Lower lobe of right lung (tissue), 2 donors: Measurements from ENCODE around the gene GRAMD1B. TPM values are rescaled to one million over a fixed set of nuclear protein-coding genes. Genes with fewer than 3 reads are reported as not detected.

ENCODE experiments used
- ATAC-seq, 2 donors: fragments of 200-7000 bp; cut with Tn5 transposase; one replicate each; pipeline ENCODE4 v1.9.1; 2020 to 2022; ENCODE audit warnings: mild to moderate bottlenecking in 2 of 2, moderate library complexity in 2 of 2
- DNase-seq: peaks from one replicate; pipeline ENCODE4 v3.0.0-alpha.2; 2020
- H3K27ac ChIP-seq: fragments of 200-600 bp; one replicate; pipeline ENCODE4 v1.8.0; 2022
- H3K27me3 ChIP-seq: fragments of 200-600 bp; one replicate; pipeline ENCODE4 v1.8.0; 2022; ENCODE audit warnings: low read depth
- H3K36me3 ChIP-seq: fragments of 200-600 bp; one replicate; pipeline ENCODE4 v1.8.0; 2022; ENCODE audit warnings: mild to moderate bottlenecking
- H3K4me1 ChIP-seq: fragments of 200-600 bp; one replicate; pipeline ENCODE4 v1.8.0; 2022
- H3K4me3 ChIP-seq: fragments of 200-600 bp; one replicate; pipeline ENCODE4 v1.8.0; 2022; ENCODE audit warnings: mild to moderate bottlenecking
- H3K9me3 ChIP-seq: fragments of 200-600 bp; one replicate; pipeline ENCODE4 v1.8.0; 2022
- CTCF ChIP-seq: fragments of 200-600 bp; IDR thresholded peaks from one replicate; pipeline ENCODE4 v1.8.0; 2022; ENCODE audit warnings: antibody characterized with exemption, mild to moderate bottlenecking
- intact Hi-C: fragments of 100-400 bp; cut with DNase I; formaldehyde crosslinking; loops from one replicate; pipeline ENCODE4 v1.11.0; 2022
- total RNA-seq: library from RNA; stranded (reverse); fragmentation: NEBNext Ultra II Directional; extraction: Animal tissue kit (Norgen Biotek cat#: 25700); gene quantifications from one replicate; pipeline ENCODE4 v1.2.1, GENCODE V29; 2021
- donor health status: DM: no; HTN: yes; CAD: no; lungs with severe emphysema.

The GRAMD1B gene
- total RNA-seq, 1 donor from 2014 or later, result 9.9 TPM

GRCh38 chr11:123421589-123421988 lies 8.5 kb upstream of the GRAMD1B start:
- no peak for ATAC-seq
- H3K36me3 ChIP-seq, result no peaks in the 10 kb centered on the region
- intact Hi-C loops, result no loop called here

GRCh38 chr11:123425367-123425766 lies 4.7 kb upstream of the GRAMD1B start:
- peaks cover 11% of the 10 kb centered on the region for H3K27me3 ChIP-seq
- H3K9me3 ChIP-seq, result no peaks in the 10 kb centered on the region
- intact Hi-C loops, result no loop called here
- H3K36me3 ChIP-seq, result no peaks in the 10 kb centered on the region
- H3K4me1 ChIP-seq, result no peaks in the 10 kb centered on the region
- ATAC-seq, result no peak
- no peak overlapping the region for H3K27ac ChIP-seq
- no peak for TF ChIP-seq CTCF
- DNase-seq, result no peak
- no peak overlapping the region for H3K4me3 ChIP-seq

More at GRCh38 chr11:123421589-123421988, 8.5 kb upstream of the GRAMD1B start:
- H3K9me3 ChIP-seq, result no peaks in the 10 kb centered on the region
- H3K27me3 ChIP-seq, result peaks cover 9% of the 10 kb centered on the region
- DNase-seq, result no peak
- H3K27ac ChIP-seq, result no peak overlapping the region
- no peak for TF ChIP-seq CTCF
- H3K4me3 ChIP-seq, result no peak overlapping the region
- H3K4me1 ChIP-seq, result no peaks in the 10 kb centered on the region

GRCh38 chr11:123426789-123427188 lies 3.3 kb upstream of the GRAMD1B start:
- Histone ChIP-seq H3K36me3 (no peaks in the 10 kb centered on the region), H3K27ac (no peak overlapping the region), H3K9me3 (no peaks in the 10 kb centered on the region), H3K27me3 (peaks cover 25% of the 10 kb centered on the region), H3K4me3 (no peak overlapping the region), H3K4me1 (no peaks in the 10 kb centered on the region)
- no peak for TF ChIP-seq CTCF
- no peak for DNase-seq
- intact Hi-C loops, result no loop called here
- ATAC-seq, result no peak

GRCh38 chr11:123427405-123427804 lies 2.7 kb upstream of the GRAMD1B start:
- intact Hi-C loops, result no loop called here
- Histone ChIP-seq H3K27me3 (peaks cover 30% of the 10 kb centered on the region), H3K4me1 (peaks cover 2% of the 10 kb centered on the region), H3K9me3 (no peaks in the 10 kb centered on the region), H3K27ac (no peak overlapping the region), H3K36me3 (no peaks in the 10 kb centered on the region), H3K4me3 (no peak overlapping the region)
- ATAC-seq (no peak), DNase-seq (no peak)
- TF ChIP-seq CTCF, result no peak

GRCh38 chr11:123428116-123428715 lies 1.9 kb upstream of the GRAMD1B start:
- Histone ChIP-seq H3K4me3 (no peak overlapping the region), H3K9me3 (no peaks in the 10 kb centered on the region), H3K36me3 (no peaks in the 10 kb centered on the region), H3K4me1 (peaks cover 4% of the 10 kb centered on the region), H3K27ac (no peak overlapping the region), H3K27me3 (peaks cover 33% of the 10 kb centered on the region)
- TF ChIP-seq CTCF, result no peak
- ATAC-seq (no peak), DNase-seq (no peak)
- intact Hi-C loops, result no loop called here
